Liver (tissue), 9 donors: ENCODE measurements around the gene NR3C1. TPM values are rescaled to one million over a fixed set of nuclear protein-coding genes. Genes with fewer than 3 reads are reported as not detected.
A peak's percentile ranks its signal among the peaks of the same experiment; 100 is the strongest.

ENCODE experiments used
- DNase-seq: peaks from one replicate; pipeline ENCODE4 v3.0.0-alpha.2; 2017; ENCODE audit warnings: low spot score
- H3K27ac ChIP-seq, 2 donors: one replicate each; pipeline ENCODE4 v1.7.0; 2013; ENCODE audit warnings: inconsistent platforms in 2 of 2, low read length in 2 of 2, control low read depth in 1 of 2, low read depth in 1 of 2, mild to moderate bottlenecking in 1 of 2
- H3K27me3 ChIP-seq, 4 donors: one replicate each; pipeline versions ENCODE4 v1.6.1 to v1.7.0; 2013; ENCODE audit warnings: low read length in 3 of 4, inconsistent platforms in 1 of 4, mild to moderate bottlenecking in 1 of 4, moderate library complexity in 1 of 4; ENCODE audit not compliant: control insufficient read depth in 4 of 4, insufficient read depth in 4 of 4
- H3K36me3 ChIP-seq, 4 donors: one replicate each; pipeline versions ENCODE4 v1.6.1 to v1.7.0; 2013; ENCODE audit warnings: low read length in 3 of 4, mild to moderate bottlenecking in 3 of 4, low read depth in 1 of 4, moderate library complexity in 1 of 4; ENCODE audit not compliant: control insufficient read depth in 4 of 4, insufficient read depth in 3 of 4
- H3K4me1 ChIP-seq, 4 donors: one replicate each; pipeline versions ENCODE4 v1.6.1 to v1.7.0; 2013; ENCODE audit warnings: low read length in 3 of 4, mild to moderate bottlenecking in 3 of 4, moderate library complexity in 1 of 4; ENCODE audit not compliant: control insufficient read depth in 4 of 4, insufficient read depth in 4 of 4
- H3K4me3 ChIP-seq, 3 donors: one replicate each; pipeline versions ENCODE4 v1.6.1 to v1.7.0; 2013; ENCODE audit warnings: low read length in 3 of 3, control low read depth in 1 of 3, low read depth in 1 of 3, mild to moderate bottlenecking in 1 of 3
- H3K9ac ChIP-seq, 2 donors: one replicate each; pipeline ENCODE4 v1.7.0; 2013; ENCODE audit warnings: low read length in 2 of 2, mild to moderate bottlenecking in 2 of 2, moderate library complexity in 2 of 2, control low read depth in 1 of 2, low read depth in 1 of 2
- H3K9me3 ChIP-seq, 4 donors: one replicate each; pipeline versions ENCODE4 v1.6.1 to v1.7.0; 2013; ENCODE audit warnings: low read length in 3 of 4; ENCODE audit not compliant: control insufficient read depth in 4 of 4
- EGR1 ChIP-seq, 2 donors: IDR thresholded peaks; 2 replicates each; pipeline ENCODE4 v1.6.1; 2016 to 2018; ENCODE audit warnings: antibody characterized with exemption in 2 of 2, low read depth in 2 of 2
- FOXA2 ChIP-seq: IDR thresholded peaks from 2 replicates; pipeline ENCODE4 v1.6.1; 2016; ENCODE audit warnings: antibody characterized with exemption
- GABPA ChIP-seq, 2 donors: IDR thresholded peaks in 1 of 2; conservative IDR thresholded peaks in 1 of 2; 2 replicates each; pipeline ENCODE4 v1.6.1; 2016; ENCODE audit warnings: antibody characterized with exemption in 2 of 2, mild to moderate bottlenecking in 1 of 2, moderate library complexity in 1 of 2
- HNF4A ChIP-seq, 2 donors: conservative IDR thresholded peaks; 2 replicates each; pipeline ENCODE4 v1.6.1; 2016; ENCODE audit warnings: antibody characterized with exemption in 2 of 2, mild to moderate bottlenecking in 2 of 2
- HNF4G ChIP-seq: IDR thresholded peaks from 2 replicates; pipeline ENCODE4 v1.6.1; 2016; ENCODE audit warnings: antibody characterized with exemption
- JUND ChIP-seq, 2 donors: IDR thresholded peaks; 2 replicates each; pipeline ENCODE4 v1.6.1; 2016; ENCODE audit warnings: antibody characterized with exemption in 2 of 2
- NR2F2 ChIP-seq: IDR thresholded peaks from 2 replicates; pipeline ENCODE4 v1.6.1; 2016; ENCODE audit warnings: antibody characterized with exemption
- RAD21 ChIP-seq, 2 donors: IDR thresholded peaks; 2 replicates each; pipeline ENCODE4 v1.6.1; 2016; ENCODE audit warnings: antibody characterized with exemption in 2 of 2, mild to moderate bottlenecking in 2 of 2
- RXRA ChIP-seq, 2 donors: IDR thresholded peaks; 2 replicates each; pipeline ENCODE4 v1.6.1; 2017 to 2018; ENCODE audit warnings: antibody characterized with exemption in 2 of 2, mild to moderate bottlenecking in 1 of 2
- SP1 ChIP-seq: IDR thresholded peaks from 2 replicates; pipeline ENCODE4 v1.6.1; 2018; ENCODE audit warnings: antibody characterized with exemption, mild to moderate bottlenecking
- YY1 ChIP-seq: IDR thresholded peaks from 2 replicates; pipeline ENCODE4 v1.6.1; 2016; ENCODE audit warnings: antibody characterized with exemption, mild to moderate bottlenecking
- WGBS: extraction: QIAGEN DNeasy Blood & Tissue Kit; methylation state at CpG from one replicate; pipeline ENCODE4 v1.1.7; 2013; 5-methylcytosine and 5-hydroxymethylcytosine counted together
- polyA plus RNA-seq, 2 donors: library from polyadenylated mRNA; stranded (reverse) in 1 of 2; unstranded in 1 of 2; fragments of 200-250 nt in 1 of 2; fragments of >200 nt in 1 of 2; fragmentation: Nextera tagmentation in 1 of 2; extraction: Ambion mirVana in 1 of 2; gene quantifications; one replicate each; pipeline versions ENCODE4 v1.2.1 to v1.2.3, GENCODE V29; 2013 to 2015
- total RNA-seq, 2 donors: library from RNA; depleted of rRNA; stranded (reverse); fragments of >200 nt; gene quantifications; one replicate each; pipeline ENCODE4 v1.2.3, GENCODE V29; 2014
- TF ChIP-seq, protein P1 (sequence below): IDR thresholded peaks from 2 replicates; pipeline ENCODE4 v1.6.1; 2016; ENCODE audit warnings: antibody characterized with exemption
- TF ChIP-seq, protein P2 (sequence below): IDR thresholded peaks from 2 replicates; pipeline ENCODE4 v1.6.1; 2016; ENCODE audit warnings: antibody characterized with exemption
- TF ChIP-seq, protein P3 (sequence below): IDR thresholded peaks from 2 replicates; pipeline ENCODE4 v1.6.1; 2016; ENCODE audit warnings: antibody characterized with exemption, mild to moderate bottlenecking
- TF ChIP-seq, protein P4 (sequence below): fragments of 150-350 bp; IDR thresholded peaks from 2 replicates; pipeline ENCODE4 v1.5.1; 2017; ENCODE audit warnings: improper control_type of control experiment, low read depth, low read length; ENCODE audit not compliant: missing input control
- TF ChIP-seq, protein P5 (sequence below): IDR thresholded peaks from 2 replicates; pipeline ENCODE4 v1.6.1; 2016; ENCODE audit warnings: antibody characterized with exemption
- donor health status: healthy.
- donor health status: healthy.
- donor health status: healthy.
- donor health status: healthy.
- donor health status: healthy.

The NR3C1 gene
- total RNA-seq (10 to 100 TPM; 27.3 to 36.4 TPM), polyA plus RNA-seq (10 to 100 TPM; 24.5 to 30.7 TPM)

DNA sequence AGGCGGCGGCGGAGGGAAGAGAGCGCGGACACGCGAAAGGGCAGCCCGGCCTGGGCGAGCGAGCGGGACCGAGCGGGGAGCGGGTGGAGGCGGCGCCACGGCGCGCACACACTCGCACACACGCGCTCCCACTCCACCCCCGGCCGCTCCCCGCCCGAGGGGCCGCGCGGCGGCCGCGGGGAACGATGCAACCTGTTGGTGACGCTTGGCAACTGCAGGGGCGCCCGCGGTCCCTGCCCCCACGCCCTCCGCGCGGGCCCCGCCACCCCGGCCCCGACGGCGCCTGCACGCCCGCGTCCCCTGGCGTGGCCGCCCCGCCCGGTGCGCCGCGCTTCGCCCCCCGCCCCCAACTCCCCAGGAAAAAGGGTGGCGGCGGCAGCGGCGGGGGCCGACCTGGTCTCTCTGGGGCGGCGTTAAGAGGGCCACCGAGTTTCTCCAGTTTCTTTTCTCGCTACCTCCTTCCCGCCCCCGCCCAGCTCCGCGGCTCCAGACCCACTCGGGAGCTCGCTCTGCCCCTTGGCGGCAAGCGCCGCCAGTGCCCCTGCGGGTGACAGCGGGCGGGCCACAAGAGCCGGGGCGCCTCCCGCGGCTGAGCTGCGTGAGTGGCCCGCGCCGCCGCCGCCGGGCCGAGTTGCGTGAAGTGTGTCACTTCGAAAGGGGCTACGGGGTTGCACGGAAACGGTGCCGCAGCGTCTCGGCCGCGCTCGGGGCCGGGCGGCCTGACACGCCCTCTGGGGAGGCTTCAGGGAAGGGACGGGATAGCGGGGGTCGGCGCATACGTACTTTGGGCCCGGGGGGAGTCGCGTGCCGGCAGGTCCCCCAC lies at the start of gene NR3C1:
NR3C1 (minus strand) TSS at position 94 of the 823 bp plus-strand sequence. CDS start 2,847 bp downstream, outside the sequence.
- TF ChIP-seq EGR1 (IDR thresholded peaks at IDR 0.05; ENCODE audit: low read depth in 2 of 2) (no peak), FOXA2 (no peak), JUND (IDR thresholded peaks at IDR 0.05) (no peak), RXRA (IDR thresholded peaks at IDR 0.05) (no peak), SP1 (no peak), GABPA (IDR thresholded peaks at IDR 0.05 in 1 of 2, conservative IDR thresholded peaks at IDR 0.05 in 1 of 2) (no peak), RAD21 (IDR thresholded peaks at IDR 0.05) (peak; percentile 51 to 56)
- TF ChIP-seq, protein P1, sequence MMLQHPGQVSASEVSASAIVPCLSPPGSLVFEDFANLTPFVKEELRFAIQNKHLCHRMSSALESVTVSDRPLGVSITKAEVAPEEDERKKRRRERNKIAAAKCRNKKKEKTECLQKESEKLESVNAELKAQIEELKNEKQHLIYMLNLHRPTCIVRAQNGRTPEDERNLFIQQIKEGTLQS = no peak
- TF ChIP-seq, protein P2, sequence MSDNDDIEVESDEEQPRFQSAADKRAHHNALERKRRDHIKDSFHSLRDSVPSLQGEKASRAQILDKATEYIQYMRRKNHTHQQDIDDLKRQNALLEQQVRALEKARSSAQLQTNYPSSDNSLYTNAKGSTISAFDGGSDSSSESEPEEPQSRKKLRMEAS = no peak
- TF ChIP-seq, protein P3, sequence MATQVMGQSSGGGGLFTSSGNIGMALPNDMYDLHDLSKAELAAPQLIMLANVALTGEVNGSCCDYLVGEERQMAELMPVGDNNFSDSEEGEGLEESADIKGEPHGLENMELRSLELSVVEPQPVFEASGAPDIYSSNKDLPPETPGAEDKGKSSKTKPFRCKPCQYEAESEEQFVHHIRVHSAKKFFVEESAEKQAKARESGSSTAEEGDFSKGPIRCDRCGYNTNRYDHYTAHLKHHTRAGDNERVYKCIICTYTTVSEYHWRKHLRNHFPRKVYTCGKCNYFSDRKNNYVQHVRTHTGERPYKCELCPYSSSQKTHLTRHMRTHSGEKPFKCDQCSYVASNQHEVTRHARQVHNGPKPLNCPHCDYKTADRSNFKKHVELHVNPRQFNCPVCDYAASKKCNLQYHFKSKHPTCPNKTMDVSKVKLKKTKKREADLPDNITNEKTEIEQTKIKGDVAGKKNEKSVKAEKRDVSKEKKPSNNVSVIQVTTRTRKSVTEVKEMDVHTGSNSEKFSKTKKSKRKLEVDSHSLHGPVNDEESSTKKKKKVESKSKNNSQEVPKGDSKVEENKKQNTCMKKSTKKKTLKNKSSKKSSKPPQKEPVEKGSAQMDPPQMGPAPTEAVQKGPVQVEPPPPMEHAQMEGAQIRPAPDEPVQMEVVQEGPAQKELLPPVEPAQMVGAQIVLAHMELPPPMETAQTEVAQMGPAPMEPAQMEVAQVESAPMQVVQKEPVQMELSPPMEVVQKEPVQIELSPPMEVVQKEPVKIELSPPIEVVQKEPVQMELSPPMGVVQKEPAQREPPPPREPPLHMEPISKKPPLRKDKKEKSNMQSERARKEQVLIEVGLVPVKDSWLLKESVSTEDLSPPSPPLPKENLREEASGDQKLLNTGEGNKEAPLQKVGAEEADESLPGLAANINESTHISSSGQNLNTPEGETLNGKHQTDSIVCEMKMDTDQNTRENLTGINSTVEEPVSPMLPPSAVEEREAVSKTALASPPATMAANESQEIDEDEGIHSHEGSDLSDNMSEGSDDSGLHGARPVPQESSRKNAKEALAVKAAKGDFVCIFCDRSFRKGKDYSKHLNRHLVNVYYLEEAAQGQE = no peak
- TF ChIP-seq, protein P4, sequence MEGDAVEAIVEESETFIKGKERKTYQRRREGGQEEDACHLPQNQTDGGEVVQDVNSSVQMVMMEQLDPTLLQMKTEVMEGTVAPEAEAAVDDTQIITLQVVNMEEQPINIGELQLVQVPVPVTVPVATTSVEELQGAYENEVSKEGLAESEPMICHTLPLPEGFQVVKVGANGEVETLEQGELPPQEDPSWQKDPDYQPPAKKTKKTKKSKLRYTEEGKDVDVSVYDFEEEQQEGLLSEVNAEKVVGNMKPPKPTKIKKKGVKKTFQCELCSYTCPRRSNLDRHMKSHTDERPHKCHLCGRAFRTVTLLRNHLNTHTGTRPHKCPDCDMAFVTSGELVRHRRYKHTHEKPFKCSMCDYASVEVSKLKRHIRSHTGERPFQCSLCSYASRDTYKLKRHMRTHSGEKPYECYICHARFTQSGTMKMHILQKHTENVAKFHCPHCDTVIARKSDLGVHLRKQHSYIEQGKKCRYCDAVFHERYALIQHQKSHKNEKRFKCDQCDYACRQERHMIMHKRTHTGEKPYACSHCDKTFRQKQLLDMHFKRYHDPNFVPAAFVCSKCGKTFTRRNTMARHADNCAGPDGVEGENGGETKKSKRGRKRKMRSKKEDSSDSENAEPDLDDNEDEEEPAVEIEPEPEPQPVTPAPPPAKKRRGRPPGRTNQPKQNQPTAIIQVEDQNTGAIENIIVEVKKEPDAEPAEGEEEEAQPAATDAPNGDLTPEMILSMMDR = peak; percentile 70
- under 1% methylated on average over 114 of the region's 114 CpGs for WGBS

DNA sequence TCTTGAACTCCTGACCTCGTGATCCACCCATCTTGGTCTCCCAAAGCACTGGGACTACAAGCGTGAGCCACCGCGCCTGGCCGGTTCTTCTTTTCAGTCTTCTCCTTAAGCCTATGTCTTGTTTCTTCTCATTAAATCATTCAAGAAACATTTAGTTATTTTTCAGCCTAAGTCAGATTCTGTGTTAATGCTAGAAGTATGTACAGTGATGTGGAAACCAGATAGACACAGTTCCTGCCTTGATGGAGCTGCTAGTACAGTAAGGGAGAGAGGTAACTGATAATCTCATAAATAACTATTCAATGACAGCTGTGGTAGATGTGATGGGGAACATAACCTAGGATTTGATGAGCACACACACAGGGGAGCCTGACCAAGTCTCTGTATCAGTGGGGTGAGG lies 46.3 kb upstream of the NR3C1 start:
- Histone ChIP-seq H3K36me3 (no peaks in the 10 kb centered on the region), H3K27me3 (no peaks in the 10 kb centered on the region), H3K9me3 (no peaks in the 10 kb centered on the region), H3K4me1 (no peaks in the 10 kb centered on the region), H3K27ac (no peak overlapping the region), H3K9ac (no peak overlapping the region), H3K4me3 (no peak overlapping the region)
- TF ChIP-seq YY1 (no peak), GABPA (IDR thresholded peaks at IDR 0.05 in 1 of 2, conservative IDR thresholded peaks at IDR 0.05 in 1 of 2) (no peak), FOXA2 (no peak), JUND (IDR thresholded peaks at IDR 0.05) (no peak), EGR1 (IDR thresholded peaks at IDR 0.05; ENCODE audit: low read depth in 2 of 2) (no peak), HNF4G (no peak), HNF4A (conservative IDR thresholded peaks at IDR 0.05) (no peak), RAD21 (IDR thresholded peaks at IDR 0.05) (no peak), RXRA (IDR thresholded peaks at IDR 0.05) (no peak), NR2F2 (no peak)
- TF ChIP-seq, protein P1 = no peak
- TF ChIP-seq, protein P3 = no peak
- TF ChIP-seq, protein P2 = no peak
- TF ChIP-seq, protein P5, sequence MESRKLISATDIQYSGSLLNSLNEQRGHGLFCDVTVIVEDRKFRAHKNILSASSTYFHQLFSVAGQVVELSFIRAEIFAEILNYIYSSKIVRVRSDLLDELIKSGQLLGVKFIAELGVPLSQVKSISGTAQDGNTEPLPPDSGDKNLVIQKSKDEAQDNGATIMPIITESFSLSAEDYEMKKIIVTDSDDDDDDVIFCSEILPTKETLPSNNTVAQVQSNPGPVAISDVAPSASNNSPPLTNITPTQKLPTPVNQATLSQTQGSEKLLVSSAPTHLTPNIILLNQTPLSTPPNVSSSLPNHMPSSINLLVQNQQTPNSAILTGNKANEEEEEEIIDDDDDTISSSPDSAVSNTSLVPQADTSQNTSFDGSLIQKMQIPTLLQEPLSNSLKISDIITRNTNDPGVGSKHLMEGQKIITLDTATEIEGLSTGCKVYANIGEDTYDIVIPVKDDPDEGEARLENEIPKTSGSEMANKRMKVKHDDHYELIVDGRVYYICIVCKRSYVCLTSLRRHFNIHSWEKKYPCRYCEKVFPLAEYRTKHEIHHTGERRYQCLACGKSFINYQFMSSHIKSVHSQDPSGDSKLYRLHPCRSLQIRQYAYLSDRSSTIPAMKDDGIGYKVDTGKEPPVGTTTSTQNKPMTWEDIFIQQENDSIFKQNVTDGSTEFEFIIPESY = no peak
- no peak for DNase-seq
- WGBS = 97% methylated on average over 5 of the region's 5 CpGs

More for the DNA sequence above, at the start of gene NR3C1:
- DNase-seq = peak; percentile 86
- Histone ChIP-seq H3K27ac (peak within 1 kb of the TSS; percentile 98 to 99), H3K27me3 (no peaks in the 10 kb centered on the region), H3K36me3 (peaks cover 0 to 3% (median 0%) of the 10 kb centered on the region in 4 donors), H3K4me3 (peak within 1 kb of the TSS; percentile 78 to 100 (median 95)), H3K4me1 (peaks cover 9 to 31% (median 20%) of the 10 kb centered on the region in 4 donors), H3K9me3 (no peaks in the 10 kb centered on the region), H3K9ac (peak within 1 kb of the TSS; percentile 63 to 78)
